Liver (tissue), 9 donors: ENCODE measurements around the gene OXCT1. TPM values are rescaled to one million over a fixed set of nuclear protein-coding genes. Genes with fewer than 3 reads are reported as not detected.

Source experiments
- DNase-seq: peaks from one replicate; pipeline ENCODE4 v3.0.0-alpha.2; 2017; ENCODE audit warnings: low spot score
- H3K27ac ChIP-seq, 2 donors: one replicate each; pipeline ENCODE4 v1.7.0; 2013; ENCODE audit warnings: inconsistent platforms in 2 of 2, low read length in 2 of 2, control low read depth in 1 of 2, low read depth in 1 of 2, mild to moderate bottlenecking in 1 of 2
- H3K27me3 ChIP-seq, 4 donors: one replicate each; pipeline versions ENCODE4 v1.6.1 to v1.7.0; 2013; ENCODE audit warnings: low read length in 3 of 4, inconsistent platforms in 1 of 4, mild to moderate bottlenecking in 1 of 4, moderate library complexity in 1 of 4; ENCODE audit not compliant: control insufficient read depth in 4 of 4, insufficient read depth in 4 of 4
- H3K36me3 ChIP-seq, 4 donors: one replicate each; pipeline versions ENCODE4 v1.6.1 to v1.7.0; 2013; ENCODE audit warnings: low read length in 3 of 4, mild to moderate bottlenecking in 3 of 4, low read depth in 1 of 4, moderate library complexity in 1 of 4; ENCODE audit not compliant: control insufficient read depth in 4 of 4, insufficient read depth in 3 of 4
- H3K4me1 ChIP-seq, 4 donors: one replicate each; pipeline versions ENCODE4 v1.6.1 to v1.7.0; 2013; ENCODE audit warnings: low read length in 3 of 4, mild to moderate bottlenecking in 3 of 4, moderate library complexity in 1 of 4; ENCODE audit not compliant: control insufficient read depth in 4 of 4, insufficient read depth in 4 of 4
- H3K4me3 ChIP-seq, 3 donors: one replicate each; pipeline versions ENCODE4 v1.6.1 to v1.7.0; 2013; ENCODE audit warnings: low read length in 3 of 3, control low read depth in 1 of 3, low read depth in 1 of 3, mild to moderate bottlenecking in 1 of 3
- H3K9ac ChIP-seq, 2 donors: one replicate each; pipeline ENCODE4 v1.7.0; 2013; ENCODE audit warnings: low read length in 2 of 2, mild to moderate bottlenecking in 2 of 2, moderate library complexity in 2 of 2, control low read depth in 1 of 2, low read depth in 1 of 2
- H3K9me3 ChIP-seq, 4 donors: one replicate each; pipeline versions ENCODE4 v1.6.1 to v1.7.0; 2013; ENCODE audit warnings: low read length in 3 of 4; ENCODE audit not compliant: control insufficient read depth in 4 of 4
- EGR1 ChIP-seq, 2 donors: IDR thresholded peaks; 2 replicates each; pipeline ENCODE4 v1.6.1; 2016 to 2018; ENCODE audit warnings: antibody characterized with exemption in 2 of 2, low read depth in 2 of 2
- FOXA1 ChIP-seq: IDR thresholded peaks from 2 replicates; pipeline ENCODE4 v1.6.1; 2016; ENCODE audit warnings: antibody characterized with exemption
- FOXA2 ChIP-seq: IDR thresholded peaks from 2 replicates; pipeline ENCODE4 v1.6.1; 2016; ENCODE audit warnings: antibody characterized with exemption
- GABPA ChIP-seq, 2 donors: IDR thresholded peaks in 1 of 2; conservative IDR thresholded peaks in 1 of 2; 2 replicates each; pipeline ENCODE4 v1.6.1; 2016; ENCODE audit warnings: antibody characterized with exemption in 2 of 2, mild to moderate bottlenecking in 1 of 2, moderate library complexity in 1 of 2
- HNF4A ChIP-seq, 2 donors: conservative IDR thresholded peaks; 2 replicates each; pipeline ENCODE4 v1.6.1; 2016; ENCODE audit warnings: antibody characterized with exemption in 2 of 2, mild to moderate bottlenecking in 2 of 2
- HNF4G ChIP-seq: IDR thresholded peaks from 2 replicates; pipeline ENCODE4 v1.6.1; 2016; ENCODE audit warnings: antibody characterized with exemption
- JUND ChIP-seq, 2 donors: IDR thresholded peaks; 2 replicates each; pipeline ENCODE4 v1.6.1; 2016; ENCODE audit warnings: antibody characterized with exemption in 2 of 2
- REST ChIP-seq: IDR thresholded peaks from 2 replicates; pipeline ENCODE4 v1.6.1; 2016; ENCODE audit warnings: antibody characterized with exemption, mild to moderate bottlenecking
- RXRA ChIP-seq, 2 donors: IDR thresholded peaks; 2 replicates each; pipeline ENCODE4 v1.6.1; 2017 to 2018; ENCODE audit warnings: antibody characterized with exemption in 2 of 2, mild to moderate bottlenecking in 1 of 2
- SP1 ChIP-seq: IDR thresholded peaks from 2 replicates; pipeline ENCODE4 v1.6.1; 2018; ENCODE audit warnings: antibody characterized with exemption, mild to moderate bottlenecking
- TAF1 ChIP-seq: conservative IDR thresholded peaks from 2 replicates; pipeline ENCODE4 v1.6.1; 2016; ENCODE audit warnings: antibody characterized with exemption, mild to moderate bottlenecking
- YY1 ChIP-seq: IDR thresholded peaks from 2 replicates; pipeline ENCODE4 v1.6.1; 2016; ENCODE audit warnings: antibody characterized with exemption, mild to moderate bottlenecking
- ZBTB33 ChIP-seq: IDR thresholded peaks from 2 replicates; pipeline ENCODE4 v1.6.1; 2016; ENCODE audit warnings: antibody characterized with exemption
- WGBS: extraction: QIAGEN DNeasy Blood & Tissue Kit; methylation state at CpG from one replicate; pipeline ENCODE4 v1.1.7; 2013; 5-methylcytosine and 5-hydroxymethylcytosine counted together
- polyA plus RNA-seq, 2 donors: library from polyadenylated mRNA; stranded (reverse) in 1 of 2; unstranded in 1 of 2; fragments of 200-250 nt in 1 of 2; fragments of >200 nt in 1 of 2; fragmentation: Nextera tagmentation in 1 of 2; extraction: Ambion mirVana in 1 of 2; gene quantifications; one replicate each; pipeline versions ENCODE4 v1.2.1 to v1.2.3, GENCODE V29; 2013 to 2015
- total RNA-seq, 2 donors: library from RNA; depleted of rRNA; stranded (reverse); fragments of >200 nt; gene quantifications; one replicate each; pipeline ENCODE4 v1.2.3, GENCODE V29; 2014
- donor health status: healthy.
- donor health status: healthy.
- donor health status: healthy.
- donor health status: healthy.
- donor health status: healthy.

Gene OXCT1
- 10 to 100 TPM in 1 of 2 donors, 1 to 10 TPM in 1; 1.3 to 10.7 TPM for total RNA-seq
- polyA plus RNA-seq = under 1 TPM; 0.72 to 0.78 TPM

- 3% methylated on average over 82 of the region's 82 CpGs for WGBS
- Histone ChIP-seq H3K4me1 (peaks cover 2 to 18% (median 13%) of the 10 kb centered on the region in 4 donors), H3K9me3 (no peaks in the 10 kb centered on the region), H3K27ac (peak within 1 kb of the TSS; percentile 19 to 26), H3K9ac (peak within 1 kb of the TSS in 1 of 2 donors; percentile 42), H3K27me3 (no peaks in the 10 kb centered on the region), H3K4me3 (peak within 1 kb of the TSS; percentile 53 to 71 (median 69)), H3K36me3 (no peaks in the 10 kb centered on the region)
- peak; percentile 71 for DNase-seq
- TF ChIP-seq RXRA (IDR thresholded peaks at IDR 0.05) (no peak), ZBTB33 (no peak), HNF4G (no peak), TAF1 (no peak), GABPA (IDR thresholded peaks at IDR 0.05 in 1 of 2, conservative IDR thresholded peaks at IDR 0.05 in 1 of 2) (no peak), YY1 (peak; percentile 50)
Measured at GRCh38 chr5:41869724-41870626, at the start of gene OXCT1. Gene OXCT1, minus strand, starts transcription at chr5:41870425. Its CDS starts 67 bp downstream, at chr5:41870358.

GRCh38 chr5:41918105-41918504, 47.9 kb upstream of the OXCT1 start:
- Histone ChIP-seq H3K4me3 (no peak overlapping the region), H3K27ac (no peak overlapping the region), H3K36me3 (peaks cover 4 to 48% (median 42%) of the 10 kb centered on the region in 4 donors), H3K27me3 (no peaks in the 10 kb centered on the region), H3K9me3 (no peaks in the 10 kb centered on the region), H3K4me1 (no peaks in the 10 kb centered on the region), H3K9ac (no peak overlapping the region)
- WGBS = 90% methylated on average over 2 of the region's 2 CpGs
- no peak for TF ChIP-seq GABPA (IDR thresholded peaks at IDR 0.05 in 1 of 2, conservative IDR thresholded peaks at IDR 0.05 in 1 of 2)
- TF ChIP-seq EGR1 (IDR thresholded peaks at IDR 0.05; ENCODE audit: low read depth in 2 of 2) = no peak
- TF ChIP-seq FOXA2 = no peak
- TF ChIP-seq JUND (IDR thresholded peaks at IDR 0.05) = no peak
- TF ChIP-seq HNF4A (conservative IDR thresholded peaks at IDR 0.05) = no peak
- TF ChIP-seq YY1 = no peak
- TF ChIP-seq RXRA (IDR thresholded peaks at IDR 0.05) = no peak
- DNase-seq = no peak

- Histone ChIP-seq H3K4me3 (no peak overlapping the region), H3K9me3 (no peaks in the 10 kb centered on the region), H3K27ac (no peak overlapping the region), H3K4me1 (peaks cover 2 to 18% (median 11%) of the 10 kb centered on the region in 4 donors), H3K9ac (no peak overlapping the region), H3K27me3 (no peaks in the 10 kb centered on the region), H3K36me3 (peaks cover 3 to 51% (median 44%) of the 10 kb centered on the region in 4 donors)
- 94% methylated on average over 4 of the region's 4 CpGs for WGBS
- TF ChIP-seq HNF4G = no peak
- no peak for TF ChIP-seq ZBTB33
- TF ChIP-seq FOXA1 = no peak
- no peak for TF ChIP-seq SP1
- TF ChIP-seq HNF4A (conservative IDR thresholded peaks at IDR 0.05) = no peak
- no peak for TF ChIP-seq FOXA2
- no peak for TF ChIP-seq REST
- DNase-seq = no peak
Measured at GRCh38 chr5:41908374-41909079, 38.3 kb upstream of the OXCT1 start.
